GM20000 (cell line): ENCODE results near the gene PRKAG2.
"Not testable (repeated sequence)": the region's sequence is repeated elsewhere in the genome, so short reads cannot be mapped to it uniquely, and the experiment has no call there.

Experiments used
- DNase-seq: peaks from one replicate; pipeline ENCODE4 v3.0.0; 2012; ENCODE audit warnings: low spot score
- TF ChIP-seq, protein P1 (sequence below): IDR thresholded peaks from 2 replicates; pipeline ENCODE4 v1.5.1; 2012; ENCODE audit warnings: mild to moderate bottlenecking, control low read depth; ENCODE audit errors: extremely low read depth, missing control alignments

Gene PRKAG2

DNA sequence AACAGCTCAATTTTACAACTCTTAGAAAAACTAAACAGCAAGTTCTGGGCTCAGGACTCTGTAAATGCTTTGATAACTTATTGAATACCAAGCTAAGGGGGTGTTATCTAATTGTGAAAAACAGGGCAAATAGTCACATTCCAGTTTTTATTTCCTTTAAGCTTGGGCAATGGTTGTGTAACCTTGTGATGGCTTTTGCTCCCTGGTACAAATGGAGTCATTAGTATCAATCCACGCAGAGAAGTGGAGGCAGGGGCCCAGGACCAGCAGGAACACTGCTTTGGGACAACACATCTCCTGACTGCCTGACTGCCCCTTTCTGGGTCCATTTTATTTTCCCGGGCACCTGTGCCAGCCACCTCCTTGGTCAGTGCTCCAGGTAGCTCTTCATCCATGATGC is 5.8 kb upstream of the PRKAG2 start:
- TF ChIP-seq, protein P1, sequence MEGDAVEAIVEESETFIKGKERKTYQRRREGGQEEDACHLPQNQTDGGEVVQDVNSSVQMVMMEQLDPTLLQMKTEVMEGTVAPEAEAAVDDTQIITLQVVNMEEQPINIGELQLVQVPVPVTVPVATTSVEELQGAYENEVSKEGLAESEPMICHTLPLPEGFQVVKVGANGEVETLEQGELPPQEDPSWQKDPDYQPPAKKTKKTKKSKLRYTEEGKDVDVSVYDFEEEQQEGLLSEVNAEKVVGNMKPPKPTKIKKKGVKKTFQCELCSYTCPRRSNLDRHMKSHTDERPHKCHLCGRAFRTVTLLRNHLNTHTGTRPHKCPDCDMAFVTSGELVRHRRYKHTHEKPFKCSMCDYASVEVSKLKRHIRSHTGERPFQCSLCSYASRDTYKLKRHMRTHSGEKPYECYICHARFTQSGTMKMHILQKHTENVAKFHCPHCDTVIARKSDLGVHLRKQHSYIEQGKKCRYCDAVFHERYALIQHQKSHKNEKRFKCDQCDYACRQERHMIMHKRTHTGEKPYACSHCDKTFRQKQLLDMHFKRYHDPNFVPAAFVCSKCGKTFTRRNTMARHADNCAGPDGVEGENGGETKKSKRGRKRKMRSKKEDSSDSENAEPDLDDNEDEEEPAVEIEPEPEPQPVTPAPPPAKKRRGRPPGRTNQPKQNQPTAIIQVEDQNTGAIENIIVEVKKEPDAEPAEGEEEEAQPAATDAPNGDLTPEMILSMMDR = no peak
- DNase-seq = no peak

DNA sequence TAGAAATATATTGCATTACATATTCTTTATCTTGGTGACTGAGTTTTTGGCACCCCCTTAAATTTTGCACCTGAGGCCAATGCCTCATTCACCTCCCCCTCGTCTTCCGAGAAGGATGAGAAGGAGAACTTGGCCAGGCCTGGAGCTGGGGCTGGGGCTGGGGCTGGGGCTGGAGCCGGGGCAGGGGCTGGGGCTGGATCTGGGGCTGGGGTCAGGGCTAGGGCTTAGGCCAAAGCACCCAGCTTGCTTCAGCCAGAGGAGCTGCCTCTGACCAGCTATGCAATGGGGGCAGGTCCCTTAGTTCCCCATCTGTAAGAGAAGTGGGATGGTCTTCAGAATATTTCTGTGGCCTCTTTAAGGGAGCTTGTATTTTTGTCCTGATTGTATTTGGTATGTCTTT is 3.8 kb upstream of the PRKAG2 start:
- TF ChIP-seq, protein P1 = no peak
- DNase-seq = no peak

DNA sequence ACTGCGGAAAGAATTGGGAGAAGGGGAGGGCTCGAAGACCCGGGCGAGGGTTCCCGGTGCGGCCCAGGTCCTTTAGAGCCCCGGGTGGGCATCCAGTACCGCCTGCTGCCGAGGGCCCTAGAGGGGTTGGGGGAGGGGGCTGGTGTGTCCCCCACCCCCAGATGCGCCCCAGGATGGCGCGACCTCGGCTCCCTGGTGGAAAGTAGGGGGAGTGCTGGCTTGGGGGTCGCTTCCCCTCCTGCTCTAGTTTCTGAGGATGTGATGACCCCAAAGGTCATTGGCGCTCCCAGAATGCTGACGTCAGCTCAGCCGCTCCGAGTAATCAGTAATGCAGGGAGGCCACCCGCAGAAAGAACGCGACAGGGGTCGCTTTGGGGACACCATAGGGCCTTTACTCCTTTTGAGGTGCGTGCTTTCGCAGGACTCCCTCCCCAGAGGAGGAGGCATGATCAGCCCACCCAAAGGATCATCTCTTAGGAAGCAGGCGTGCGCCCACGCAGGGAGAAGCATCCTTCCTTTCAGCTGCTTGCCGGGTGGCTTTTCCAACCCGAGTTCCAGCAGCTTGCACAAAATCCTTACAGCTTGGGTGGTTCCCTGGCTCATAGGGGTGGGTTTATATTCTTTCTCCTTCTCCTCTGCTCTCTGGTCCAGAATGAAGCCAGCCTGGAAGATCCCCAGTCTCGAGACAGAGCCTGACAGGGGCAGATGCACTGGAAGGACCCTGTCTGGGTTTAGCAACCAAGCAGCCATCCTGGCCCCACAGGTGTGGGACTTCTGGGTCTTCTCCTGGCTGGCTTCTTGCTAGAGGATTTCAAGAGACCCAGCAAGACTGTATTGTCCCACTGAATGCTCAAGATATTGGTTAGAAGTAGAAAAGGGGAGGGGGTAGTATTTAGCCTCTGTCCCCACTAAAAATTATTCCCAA is 1.3 kb upstream of the PRKAG2 start:
- no peak for DNase-seq
- TF ChIP-seq, protein P1 = no peak

DNA sequence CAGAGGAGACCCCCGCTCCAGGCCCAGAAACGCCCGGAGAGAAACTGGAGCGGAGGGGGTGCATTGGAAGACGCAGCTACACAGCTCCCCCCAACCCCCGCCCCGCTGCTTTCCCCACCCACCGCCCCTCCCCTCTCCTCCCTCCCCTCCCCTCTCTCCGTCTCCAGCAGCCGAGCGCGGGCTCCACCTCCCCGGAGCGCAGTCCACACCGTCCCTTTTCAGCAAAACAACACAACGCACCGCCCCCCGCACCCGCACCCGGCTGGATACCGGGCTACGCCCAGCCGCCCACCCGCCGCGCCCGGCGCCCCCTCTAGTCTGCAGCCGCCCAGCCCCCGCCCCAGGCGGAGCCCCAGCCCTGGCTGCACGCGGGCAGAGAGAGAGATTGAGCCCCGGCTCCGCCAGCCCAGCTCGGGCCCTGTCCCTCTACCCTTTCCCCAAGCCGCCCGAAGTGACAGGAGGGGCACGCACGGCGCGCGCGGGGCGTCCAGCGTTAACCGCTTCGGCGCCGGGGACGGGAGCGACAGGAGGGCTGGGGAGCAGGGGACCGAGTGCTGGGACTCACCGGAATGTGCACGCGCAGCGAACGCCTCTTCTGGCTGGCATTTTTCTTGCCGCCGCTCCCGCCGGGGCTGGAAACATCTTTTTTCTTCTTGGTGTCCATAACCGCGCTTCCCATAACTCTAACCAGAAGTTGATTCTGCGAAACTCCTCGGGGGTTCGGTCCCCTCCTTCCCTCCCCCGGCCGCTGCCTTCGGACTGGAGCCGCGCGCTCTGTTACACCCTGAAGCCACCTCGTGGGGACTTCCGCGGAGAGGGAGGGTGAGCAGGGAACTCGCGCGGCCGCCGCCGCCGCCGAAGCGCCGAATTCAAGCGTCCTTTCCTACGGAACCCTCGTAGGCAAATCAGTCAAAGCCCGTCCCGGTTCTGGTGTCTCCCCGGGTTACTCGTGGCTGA is 695 bp downstream of the PRKAG2 start:
- DNase-seq = peak; percentile 75
- TF ChIP-seq, protein P1 = no peak

DNA sequence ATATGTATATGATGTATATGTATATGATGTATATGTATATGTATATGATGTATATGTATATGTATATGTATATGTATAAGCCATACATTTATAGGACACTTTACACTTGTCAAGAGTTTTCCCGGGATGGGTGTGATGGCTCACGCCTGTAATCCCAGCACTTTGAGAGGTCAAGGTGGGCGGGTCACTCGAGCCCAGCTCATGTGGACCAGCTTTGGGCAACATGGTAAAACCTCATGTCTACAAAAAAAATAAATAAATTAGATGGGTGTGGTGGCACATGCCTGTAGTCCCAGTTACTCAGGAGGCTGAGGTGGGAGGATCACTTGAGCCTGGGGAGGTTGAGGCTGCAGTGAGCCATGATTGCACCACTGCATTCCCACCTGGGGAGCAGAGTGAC is 2.4 kb downstream of the PRKAG2 start:
- not testable (repeated sequence) for DNase-seq

DNA sequence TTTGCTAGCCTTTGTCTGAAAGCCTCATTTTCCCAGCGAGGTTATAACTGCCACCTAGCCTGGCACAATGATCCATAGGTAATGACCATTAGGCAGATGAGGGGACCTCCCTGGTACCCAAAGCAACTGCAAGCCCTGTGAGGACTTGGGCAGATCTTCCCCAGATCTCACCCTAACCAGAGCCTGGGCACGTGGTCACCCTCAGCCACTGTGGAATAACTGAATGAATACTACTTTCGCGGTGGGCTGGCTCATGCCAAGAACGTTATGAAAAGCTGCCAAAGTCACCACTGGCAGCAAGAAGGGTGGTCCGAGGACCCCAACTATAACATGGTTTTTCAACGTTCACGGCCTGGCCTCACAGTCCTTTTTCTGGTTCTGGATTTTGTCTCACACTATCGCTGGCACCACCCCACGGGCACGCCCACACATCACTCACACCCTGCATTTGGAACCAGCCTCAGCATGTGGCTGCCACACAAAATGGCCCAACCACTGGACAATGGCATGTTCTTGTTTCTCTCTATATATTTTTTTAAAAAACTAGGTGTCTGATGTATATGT is 3.4 kb downstream of the PRKAG2 start:
- DNase-seq = no peak
- TF ChIP-seq, protein P1 = no peak

DNA sequence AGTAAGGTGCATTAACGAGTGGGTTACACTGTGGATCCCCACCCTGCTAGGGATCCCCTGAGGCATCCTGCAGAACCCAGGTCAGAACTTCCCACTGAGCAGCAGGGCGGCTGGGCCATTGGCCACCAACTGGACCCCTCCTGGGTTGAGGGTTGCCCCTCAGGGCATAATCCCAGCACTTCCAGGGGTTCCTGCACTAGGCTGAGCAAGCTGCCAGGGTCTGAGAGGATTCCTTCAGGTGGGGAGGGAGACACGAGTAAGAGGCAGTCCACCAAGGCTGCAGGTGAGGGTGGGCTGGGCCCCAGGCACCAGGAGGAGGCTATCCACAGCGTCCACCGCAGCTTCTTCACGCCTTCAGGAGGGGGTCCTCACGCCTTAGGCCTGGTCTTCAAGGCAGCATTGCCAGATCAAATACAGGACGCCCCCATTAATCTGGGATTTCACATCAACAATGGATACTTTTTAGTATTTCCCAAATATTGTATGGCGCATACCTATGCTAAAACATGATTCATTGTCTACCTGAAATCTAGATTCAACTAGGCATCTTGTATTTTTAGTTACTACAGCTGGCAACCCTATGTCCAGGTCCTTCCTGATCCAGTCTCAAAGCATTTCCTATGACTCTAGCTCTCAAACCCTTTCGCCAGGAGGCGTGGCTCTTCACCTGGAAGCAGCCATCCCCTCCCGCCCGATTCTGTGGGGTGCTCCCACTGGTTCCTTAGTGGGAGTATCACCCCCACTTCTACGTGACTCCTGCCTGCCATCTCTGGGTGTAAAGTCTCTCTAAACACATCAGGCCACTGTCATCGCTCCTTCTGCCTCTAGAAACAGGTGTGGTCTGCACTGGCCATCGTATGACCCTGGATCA is 4.1 kb downstream of the PRKAG2 start:
- DNase-seq = no peak
- TF ChIP-seq, protein P1 = no peak
